Fibroblast of skin of left biceps (primary cell): ENCODE data around the gene PDIA3.
A peak's percentile ranks its signal among the peaks of the same experiment; 100 is the strongest.
"Not testable (repeated sequence)": the region's sequence is repeated elsewhere in the genome, so short reads cannot be mapped to it uniquely, and the experiment has no call there.

Experiments
- DNase-seq, 2 experiments: peaks; one replicate each; pipeline ENCODE4 v3.0.0-alpha.2; 2013; ENCODE audit warnings: low read depth in 2 of 2

The PDIA3 gene

DNA sequence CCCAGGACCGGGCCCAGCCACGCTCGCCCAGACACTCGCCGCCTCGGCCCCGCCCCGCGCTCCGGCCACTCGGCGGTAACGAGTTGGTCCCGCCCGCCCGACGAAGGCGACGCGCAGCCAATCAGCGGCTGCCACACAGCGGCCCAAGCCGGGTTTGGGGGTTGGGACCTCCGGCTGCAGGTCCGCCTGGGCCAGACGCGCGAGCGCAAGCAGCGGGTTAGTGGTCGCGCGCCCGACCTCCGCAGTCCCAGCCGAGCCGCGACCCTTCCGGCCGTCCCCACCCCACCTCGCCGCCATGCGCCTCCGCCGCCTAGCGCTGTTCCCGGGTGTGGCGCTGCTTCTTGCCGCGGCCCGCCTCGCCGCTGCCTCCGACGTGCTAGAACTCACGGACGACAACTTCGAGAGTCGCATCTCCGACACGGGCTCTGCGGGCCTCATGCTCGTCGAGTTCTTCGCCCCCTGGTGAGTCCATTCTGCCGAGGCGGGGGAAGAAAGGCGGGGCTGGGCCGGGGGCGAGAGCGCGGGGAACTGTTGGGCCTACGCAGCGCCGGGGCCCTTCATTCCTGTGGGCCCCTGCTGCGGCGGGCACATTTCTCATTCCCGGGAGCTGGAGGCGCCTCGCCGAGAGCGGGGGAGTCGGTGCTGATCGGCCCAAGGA is at the start of gene PDIA3:
TSS of gene PDIA3 (plus strand) at position 194 of the 658 bp plus-strand sequence. CDS start at position 296, 102 bp downstream.
- DNase-seq: peak; percentile 66 to 72

DNA sequence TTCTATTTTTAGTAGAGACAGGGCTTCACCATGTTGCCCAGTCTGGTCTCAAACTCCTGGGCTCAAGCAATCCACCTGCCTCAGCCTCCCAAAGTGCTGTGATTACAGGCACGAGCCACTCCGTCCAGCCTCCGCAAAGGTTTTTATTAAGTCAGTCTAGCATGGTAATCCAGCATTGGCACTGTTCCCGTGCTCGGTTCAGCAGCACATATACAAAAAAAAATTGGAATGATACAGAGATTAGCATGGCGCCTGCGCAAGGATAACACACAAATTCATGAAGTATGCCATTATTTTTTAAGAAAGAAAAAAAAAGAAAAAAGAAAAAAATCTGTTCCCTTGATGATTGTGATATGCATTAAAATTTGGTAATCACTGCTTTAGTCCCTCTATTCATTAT is 44.1 kb upstream of the PDIA3 start:
- DNase-seq: no peak

DNA sequence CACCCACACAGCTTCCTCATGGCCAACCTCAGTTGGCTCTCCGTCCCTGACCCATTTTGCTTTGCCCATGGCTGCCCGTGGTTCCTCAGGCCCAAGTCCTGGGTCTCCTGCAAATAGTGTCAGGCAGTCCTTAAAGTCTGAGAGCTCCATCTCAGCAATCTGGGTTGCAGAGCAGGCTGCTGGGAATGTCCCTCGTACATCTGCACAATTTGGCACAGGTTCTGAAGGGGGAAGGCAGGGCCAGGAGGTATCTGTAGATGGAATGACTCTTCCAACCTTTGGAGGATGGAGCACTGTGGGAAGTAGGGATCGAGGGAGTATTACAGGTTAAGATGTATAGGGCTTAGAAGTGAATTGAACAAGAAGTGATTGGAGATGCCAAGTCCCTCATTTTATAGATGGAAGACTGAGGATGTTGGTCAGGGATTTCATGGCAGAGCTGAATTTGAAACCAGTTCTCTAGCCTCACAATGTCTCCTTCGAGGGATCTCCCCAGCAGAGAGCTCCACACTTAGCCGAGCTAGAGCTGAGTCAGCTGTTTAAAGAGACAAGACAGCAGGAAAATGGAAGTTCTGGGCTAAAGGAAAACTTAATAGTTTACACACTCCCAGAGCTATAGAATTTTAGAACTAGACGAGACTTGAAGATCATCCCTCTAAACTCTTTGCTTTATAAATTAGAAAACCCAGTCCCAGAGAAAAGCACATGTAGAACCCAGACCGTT is 43.4 kb upstream of the PDIA3 start:
- DNase-seq: no peak

DNA sequence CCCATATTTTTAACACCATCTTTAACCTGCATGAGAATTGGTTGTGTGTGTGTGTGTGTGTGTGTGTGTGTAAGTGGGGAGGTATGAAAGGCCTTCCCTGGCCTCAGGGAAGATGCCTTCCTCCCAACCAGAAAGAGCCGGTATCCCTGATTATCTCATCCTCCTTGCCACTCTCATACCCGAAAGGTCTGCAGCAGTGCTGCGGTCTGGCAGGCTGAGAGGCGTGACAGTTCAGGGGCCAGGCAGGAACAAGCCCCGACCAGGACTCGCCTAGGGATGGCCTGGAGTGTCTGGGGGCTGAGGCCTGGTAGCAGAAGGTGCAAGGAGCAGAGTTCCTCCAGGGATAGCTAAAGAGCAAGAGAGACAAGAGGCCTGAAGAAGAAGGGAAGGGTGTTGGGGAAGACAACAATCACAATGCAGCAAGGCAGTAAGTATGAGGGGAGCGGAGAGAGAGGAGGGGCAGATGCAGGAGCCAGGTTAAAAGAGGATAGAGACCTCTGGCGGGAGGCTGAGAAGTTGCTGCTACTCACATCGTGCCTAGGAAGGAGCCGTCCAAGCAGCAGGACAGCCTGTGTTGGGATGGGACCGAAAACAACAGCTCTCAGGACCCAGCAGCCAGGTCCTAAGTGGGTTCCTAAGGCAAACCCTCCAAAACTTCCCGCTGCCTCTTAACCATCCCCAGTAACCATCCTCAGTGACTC is 35.7 kb upstream of the PDIA3 start:
- DNase-seq: not testable (repeated sequence)

DNA sequence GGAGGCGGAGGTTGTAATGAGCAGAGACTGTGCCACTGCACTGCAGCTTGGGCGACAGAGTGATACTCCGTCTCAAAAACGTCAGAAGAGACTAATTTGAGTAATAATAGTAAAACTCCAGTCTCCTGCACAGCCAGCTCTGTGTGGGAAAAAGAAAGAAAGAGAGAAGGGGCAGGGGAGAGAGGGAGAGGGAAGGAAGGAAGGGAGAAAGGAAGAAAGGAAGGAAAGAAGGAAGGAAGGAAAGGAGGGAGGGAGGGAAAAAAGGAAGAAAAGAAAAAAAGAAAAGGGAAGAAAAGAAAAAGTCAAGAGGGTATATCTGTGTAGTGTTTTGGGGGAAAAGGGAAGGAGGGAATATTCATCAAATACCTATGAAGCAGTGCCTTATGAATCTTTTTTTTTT is 23.1 kb upstream of the PDIA3 start:
- no peak for DNase-seq

DNA sequence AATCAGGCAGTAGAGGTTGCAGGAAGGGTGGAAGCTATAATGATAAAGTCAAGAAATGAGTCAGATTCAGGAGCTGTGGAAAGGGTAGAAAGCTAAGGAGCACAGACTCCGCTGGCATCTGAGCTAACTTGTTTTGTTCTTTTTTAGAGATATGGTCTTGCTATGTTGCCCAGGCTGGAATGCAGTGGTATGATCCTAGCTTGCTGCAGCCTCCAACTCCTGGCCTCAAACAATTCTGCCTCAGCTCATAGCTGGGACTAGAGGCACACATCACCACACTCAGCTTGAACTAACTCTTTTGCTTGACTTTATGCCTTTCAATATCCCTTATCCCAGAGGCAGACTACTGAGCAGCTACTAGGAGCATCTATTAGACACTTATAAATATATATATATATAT is 19.9 kb upstream of the PDIA3 start:
- not testable (repeated sequence) for DNase-seq

DNA sequence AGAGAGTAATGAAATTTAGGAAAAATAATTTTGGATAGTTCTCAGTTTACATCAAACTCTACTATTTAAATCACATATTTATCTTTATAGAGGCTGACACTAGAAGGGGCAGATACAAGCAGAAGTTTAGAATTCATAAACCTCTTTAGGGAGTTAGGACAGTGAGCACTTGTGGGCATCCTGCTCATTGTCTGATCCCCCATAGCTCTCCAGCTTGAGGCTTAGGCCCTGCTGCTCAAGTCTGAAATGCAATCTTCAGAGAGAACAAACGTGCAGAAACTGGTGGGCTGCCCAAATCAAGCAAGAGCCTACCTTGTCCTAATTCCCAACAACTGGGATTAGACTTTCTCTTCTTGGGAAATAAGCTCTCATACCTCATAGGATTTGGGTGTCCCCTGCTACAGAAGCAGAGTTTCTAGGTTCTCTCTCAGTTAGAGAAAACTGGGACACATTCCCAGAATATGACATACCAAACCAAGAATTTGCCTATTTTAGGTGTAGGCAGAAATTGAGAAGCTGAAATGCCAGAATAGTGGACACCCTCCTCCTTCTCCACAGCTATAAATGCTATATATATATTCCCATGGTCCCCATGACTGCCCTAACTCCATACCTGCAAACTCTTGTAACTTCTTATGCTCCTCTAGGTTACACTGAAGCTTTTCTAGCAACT is 18.0 kb upstream of the PDIA3 start:
- DNase-seq: not testable (repeated sequence)

DNA sequence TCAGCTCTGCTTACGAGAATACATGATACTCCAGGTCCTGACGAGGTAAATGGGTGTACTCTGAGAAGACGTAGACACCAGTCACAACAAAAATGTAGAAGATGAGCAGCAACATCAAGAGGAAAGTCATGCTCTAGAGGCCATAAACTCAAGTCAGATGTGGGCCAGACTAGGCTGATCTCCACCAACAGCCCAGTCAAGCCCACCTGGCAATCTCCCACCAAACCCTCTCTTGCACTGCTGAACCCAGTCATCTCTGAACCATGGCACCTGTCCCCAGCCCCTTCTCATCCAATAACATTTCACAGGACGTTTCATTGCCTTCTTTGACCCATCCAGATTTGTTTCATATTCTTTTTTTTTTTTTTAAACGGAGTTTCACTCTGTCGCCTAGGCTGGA is 10.8 kb upstream of the PDIA3 start:
- no peak for DNase-seq

DNA sequence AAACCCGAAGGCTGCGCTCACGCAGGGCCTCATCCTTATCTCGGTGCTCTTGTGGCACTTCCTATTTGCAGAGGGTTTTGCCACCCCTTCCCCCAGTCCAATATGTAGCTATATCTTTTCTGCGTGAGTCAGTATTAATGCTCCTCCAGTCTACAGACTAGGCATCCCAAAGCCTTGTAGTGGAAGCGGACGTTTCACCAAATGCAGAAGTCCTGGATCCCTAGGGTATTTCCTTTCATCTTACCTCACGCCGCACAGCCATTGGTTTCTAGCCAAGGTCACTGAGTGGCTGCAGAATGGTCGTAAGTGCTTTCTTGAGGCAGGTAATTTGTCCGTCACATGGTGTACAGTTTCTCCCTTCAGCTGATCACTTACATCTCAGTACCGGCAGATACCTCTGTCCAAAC is 668 bp downstream of the PDIA3 start:
- not testable (repeated sequence) for DNase-seq

DNA sequence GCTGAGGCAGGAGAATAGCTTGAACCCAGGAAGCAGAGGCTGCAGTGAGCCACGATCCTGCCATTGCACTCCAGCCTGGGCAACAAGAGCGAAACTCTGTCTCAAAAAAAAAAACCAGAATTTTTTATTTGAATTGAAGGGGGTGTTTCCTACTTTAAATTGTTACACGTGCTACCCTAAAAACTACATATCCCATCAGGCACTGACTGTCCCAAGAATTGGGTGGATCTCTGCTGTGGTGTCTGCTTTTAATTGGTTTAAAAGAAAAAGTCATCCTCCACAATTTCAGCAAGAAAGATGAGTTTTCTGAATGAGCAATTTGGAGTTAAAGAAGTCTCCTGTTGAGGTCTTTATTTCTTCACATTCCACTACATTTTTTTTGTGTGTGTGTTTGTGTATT is 2.1 kb downstream of the PDIA3 start:
- no peak for DNase-seq

DNA sequence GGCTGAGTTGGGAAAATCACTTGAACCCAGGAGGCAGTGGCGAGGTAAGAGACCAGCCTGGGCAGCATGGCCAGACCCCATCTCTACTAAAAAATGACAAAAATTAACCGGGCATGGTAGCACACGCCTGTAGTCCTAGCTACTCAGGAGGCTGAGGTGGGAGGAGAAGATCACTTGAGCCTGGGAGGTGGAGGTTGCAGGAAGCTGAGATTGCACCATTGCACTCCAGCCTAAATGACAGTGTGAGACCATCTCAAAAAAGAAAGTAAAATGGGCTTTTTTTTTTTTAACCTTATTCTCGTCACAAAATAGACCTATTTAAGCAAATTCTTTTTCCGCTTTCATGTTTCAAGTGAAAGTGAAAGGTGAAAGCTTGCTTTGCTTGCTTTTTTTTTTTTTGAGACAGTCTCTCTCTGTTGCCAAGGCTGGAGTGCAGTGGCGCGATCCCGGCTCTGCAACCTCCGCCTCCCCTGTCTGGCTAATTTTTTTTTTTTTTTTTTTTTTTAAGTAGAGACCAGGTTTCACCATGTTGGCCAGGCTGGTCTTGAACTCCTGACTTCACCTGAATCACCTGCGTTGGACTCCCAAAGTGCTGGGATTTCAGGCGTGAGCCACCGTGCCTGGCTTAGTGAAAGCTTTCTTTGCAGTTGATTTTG is 3.6 kb downstream of the PDIA3 start:
- no peak for DNase-seq

DNA sequence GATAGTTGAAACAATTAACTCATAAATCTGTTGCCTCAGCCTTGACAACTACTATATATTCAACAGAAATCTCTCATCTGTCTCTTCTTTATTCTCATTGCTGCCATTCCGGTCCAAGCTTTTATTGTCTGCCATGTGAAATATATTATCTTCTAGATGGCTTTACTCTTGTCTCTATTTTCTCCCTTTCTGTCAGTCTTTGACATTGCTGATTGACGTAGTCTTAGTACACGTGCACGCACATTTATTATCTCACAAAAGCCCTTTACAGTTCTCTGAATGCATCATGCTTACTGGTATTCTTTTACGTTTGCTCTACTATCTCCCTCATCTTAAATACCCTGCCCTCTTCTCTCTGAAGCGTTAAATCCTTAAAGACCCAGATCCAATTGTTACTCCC is 5.6 kb downstream of the PDIA3 start:
- DNase-seq: no peak

DNA sequence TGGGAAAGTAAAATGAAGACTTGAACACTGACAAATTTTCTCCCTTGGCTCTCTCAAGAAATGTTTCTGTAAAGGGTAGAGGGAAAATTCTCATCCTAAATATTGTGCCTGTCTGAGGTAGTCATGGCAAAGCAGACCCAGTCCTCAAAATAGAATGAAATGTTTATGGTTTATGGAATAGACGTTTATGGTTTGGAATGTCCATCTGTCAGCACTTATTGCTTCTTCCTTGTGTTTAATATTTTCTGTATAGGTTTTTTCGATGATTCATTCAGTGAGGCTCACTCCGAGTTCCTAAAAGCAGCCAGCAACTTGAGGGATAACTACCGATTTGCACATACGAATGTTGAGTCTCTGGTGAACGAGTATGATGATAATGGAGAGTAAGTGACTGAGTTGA is 16.6 kb downstream of the PDIA3 start:
- DNase-seq: peak in 1 of 2 experiments; percentile 64

DNA sequence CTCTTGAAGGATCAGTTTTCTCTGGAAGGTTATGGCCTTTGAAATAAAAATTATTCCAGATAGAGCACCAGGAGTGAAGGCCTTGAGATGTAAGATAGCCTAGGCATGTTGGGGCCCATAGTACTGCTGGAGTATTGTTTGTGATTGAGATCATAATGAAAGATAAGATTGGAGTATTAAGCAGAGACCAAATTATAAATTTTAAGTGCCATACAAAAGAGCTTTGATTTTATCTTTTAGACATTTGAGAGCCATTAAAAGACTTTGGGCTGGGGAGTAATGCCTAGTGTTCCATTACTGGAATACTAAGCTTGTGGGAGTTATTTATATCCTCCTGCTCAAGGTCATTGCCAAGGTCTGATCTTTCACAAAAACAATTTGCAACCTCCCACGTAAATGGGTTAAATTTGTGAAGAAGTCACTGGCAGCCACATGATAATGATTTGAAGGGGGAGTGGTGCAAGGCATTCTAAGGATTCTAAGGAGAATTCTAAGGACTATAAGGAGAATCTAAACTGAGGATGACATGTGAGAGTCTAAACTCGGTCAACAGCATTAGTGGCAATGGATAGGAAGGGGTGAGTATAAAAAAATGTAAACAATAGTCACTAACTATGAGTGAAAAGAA is 17.7 kb downstream of the PDIA3 start:
- DNase-seq: no peak

DNA sequence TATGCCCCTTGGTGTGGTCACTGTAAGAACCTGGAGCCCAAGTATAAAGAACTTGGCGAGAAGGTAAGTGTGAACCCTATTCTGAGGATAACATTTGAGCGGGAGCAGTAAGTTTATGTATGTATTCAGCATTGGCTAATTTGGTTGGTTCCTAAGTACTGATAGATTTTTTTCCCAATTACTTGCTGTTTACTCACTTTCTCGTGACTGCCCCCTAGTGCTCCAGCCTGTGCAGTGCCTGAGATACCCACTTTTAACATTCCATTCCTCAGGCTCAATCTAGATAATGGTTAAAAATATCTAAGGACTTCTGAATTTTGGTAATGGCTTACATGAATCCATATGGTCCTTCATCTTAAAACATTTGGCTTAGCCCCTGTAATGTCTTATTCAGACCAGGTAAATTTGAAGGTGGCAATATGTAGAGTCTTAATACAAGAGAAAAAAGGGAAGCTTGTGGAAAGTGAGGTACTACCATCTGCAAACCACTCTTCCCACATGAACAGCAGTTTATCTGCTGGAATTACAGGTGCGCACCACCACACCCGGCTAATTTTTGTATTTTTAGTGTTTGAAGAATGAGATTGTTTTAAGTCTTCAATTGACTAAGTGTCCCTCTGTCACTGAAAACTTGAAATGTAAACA is 23.5 kb downstream of the PDIA3 start:
- DNase-seq: no peak

DNA sequence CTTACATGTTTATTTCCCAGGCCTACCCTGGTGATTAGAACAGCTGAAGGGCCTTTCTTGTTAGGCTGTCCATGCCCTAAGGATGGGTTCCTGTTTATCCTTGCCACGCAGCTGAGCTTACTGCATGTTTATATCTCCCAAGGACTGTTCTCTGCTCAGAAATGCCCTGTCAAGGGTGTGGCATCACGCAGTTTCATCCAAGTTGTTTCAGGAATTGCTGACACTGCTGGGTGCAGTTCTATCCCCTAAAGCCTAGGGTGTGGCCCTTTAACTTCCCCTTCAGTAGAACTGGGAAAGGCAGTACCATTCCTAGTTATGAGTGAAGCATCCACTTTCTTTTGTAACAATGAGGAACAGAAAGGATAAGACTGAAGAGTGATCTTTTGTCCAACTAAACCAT is 25.6 kb downstream of the PDIA3 start:
- no peak for DNase-seq

DNA sequence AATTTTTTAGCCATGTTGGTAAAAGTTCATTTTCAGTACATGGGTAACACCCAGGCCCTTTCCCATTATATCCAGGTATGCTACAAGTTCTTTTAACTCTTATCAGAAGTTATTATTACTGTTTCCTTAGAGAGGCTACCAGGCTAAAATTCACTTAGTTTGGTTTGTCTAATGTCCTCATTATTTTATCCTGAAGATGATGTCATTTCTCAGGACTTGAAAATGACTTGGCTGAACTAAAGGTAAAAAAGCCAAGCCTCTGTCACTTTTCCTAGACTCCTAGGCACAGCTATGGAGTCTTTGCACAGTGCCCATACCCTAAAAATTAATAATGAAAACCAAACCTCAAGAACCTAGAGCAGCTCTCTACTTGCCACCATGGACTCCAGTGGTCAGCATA is 26.4 kb downstream of the PDIA3 start:
- DNase-seq: no peak

DNA sequence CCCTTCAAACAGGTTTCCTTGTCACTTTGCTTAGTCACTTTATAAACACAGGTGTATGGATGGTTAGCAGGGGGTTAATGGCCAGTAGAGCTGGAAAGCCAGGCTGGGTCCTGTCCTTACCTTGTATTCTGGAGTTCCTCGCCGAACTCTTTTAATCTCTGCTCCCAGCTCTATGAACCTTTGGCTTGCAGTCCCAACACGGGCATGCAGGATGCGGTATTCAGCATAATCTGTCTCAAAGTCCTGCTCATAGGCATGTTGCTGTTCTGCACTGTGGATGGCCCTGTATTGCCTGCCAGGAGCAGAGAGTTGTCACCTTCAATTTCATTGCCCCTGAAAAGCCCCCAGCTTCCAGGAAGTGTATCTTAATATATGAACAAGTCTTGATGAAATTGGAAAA is 27.8 kb downstream of the PDIA3 start:
- no peak for DNase-seq

DNA sequence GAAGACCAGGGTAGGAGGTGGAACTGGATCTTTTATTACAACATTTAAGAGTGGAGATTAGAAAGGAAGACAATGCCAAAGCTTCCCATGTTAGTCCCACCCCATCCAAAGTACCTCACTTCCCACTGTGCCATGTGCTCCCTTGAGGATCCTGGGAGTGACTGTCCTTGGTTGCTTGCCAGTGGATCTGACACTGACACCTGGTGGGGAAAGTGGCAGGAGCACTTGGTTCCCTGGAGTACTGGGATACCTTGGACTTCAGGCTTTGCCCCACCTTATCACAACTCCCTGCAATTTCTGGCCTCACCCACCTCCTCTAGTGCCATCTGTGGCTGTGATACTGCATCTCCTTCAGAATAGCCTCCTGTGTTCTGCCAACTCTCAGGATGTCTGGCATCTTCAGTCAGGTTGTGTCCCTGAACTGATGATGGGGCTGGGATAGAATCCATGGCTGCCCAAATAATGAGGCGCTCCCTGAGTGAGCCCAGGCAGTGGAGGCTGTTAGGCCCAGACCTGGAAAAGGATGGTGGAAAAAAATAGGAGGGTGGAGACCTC is 29.2 kb downstream of the PDIA3 start:
- no peak for DNase-seq

DNA sequence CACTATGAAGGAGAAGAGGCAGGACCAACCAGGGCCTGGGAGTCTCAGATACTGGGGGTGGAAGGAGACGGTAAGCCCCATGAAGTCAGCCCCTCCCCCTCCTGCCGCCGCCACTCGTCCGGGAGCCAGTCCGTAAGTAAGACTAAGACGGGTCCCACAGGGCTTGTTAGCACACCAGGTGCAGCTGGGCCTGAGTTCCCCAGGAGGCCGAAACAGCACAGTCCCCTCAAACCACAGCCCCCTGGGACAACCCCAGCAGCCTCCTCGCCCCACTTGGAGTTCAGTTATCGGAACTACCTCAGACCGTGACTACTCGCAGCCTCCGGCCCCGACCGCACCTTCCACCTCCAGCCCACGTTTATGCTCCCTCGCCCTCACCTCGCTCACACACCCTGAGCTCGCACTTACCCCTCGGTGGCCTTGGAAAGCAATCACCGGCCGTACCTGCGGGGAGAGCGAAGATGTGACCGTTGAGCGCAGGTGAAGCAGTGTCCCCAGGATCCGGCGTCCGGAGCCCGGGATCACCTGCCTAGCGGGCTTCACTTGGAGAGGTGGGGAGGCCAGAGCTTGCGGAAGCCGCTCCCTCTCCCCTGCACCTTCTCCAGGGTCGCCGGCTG is 30.0 kb downstream of the PDIA3 start:
- DNase-seq: no peak
